K562 (cell line): ENCODE results near the gene CEP290.
"Not testable (repeated sequence)": the region's sequence is repeated elsewhere in the genome, so short reads cannot be mapped to it uniquely, and the experiment has no call there.

ENCODE experiments used
- BHLHE40 ChIP-seq: IDR thresholded peaks from 2 replicates; pipeline ENCODE4 v1.6.1; 2011; ENCODE audit warnings: low read length, improper control_type of control experiment
- CHAMP1 ChIP-seq: fragments of 450-650 bp; IDR thresholded peaks from 2 replicates; pipeline ENCODE4 v1.6.1; 2016; ENCODE audit warnings: mild to moderate bottlenecking
- CTCF ChIP-seq, 3 experiments: IDR thresholded peaks in 2 of 3; conservative IDR thresholded peaks in 1 of 3; 2 replicates each; pipeline ENCODE4 v1.5.1; 2011 to 2012; ENCODE audit warnings: low read length in 3 of 3, mild to moderate bottlenecking in 3 of 3, control low read depth in 2 of 3, improper control_type of control experiment in 1 of 3, inconsistent platforms in 1 of 3, low read depth in 1 of 3, mixed read lengths in 1 of 3, moderate library complexity in 1 of 3; ENCODE audit not compliant: insufficient read depth in 2 of 3
- DLX4 ChIP-seq: fragments of 250-450 bp; sonication (Bioruptor Pico); IDR thresholded peaks from 2 replicates; pipeline ENCODE4 v1.6.1; 2021; ENCODE audit warnings: mild to moderate bottlenecking
- EP300 ChIP-seq: IDR thresholded peaks from 2 replicates; pipeline ENCODE4 v1.6.1; 2012; ENCODE audit warnings: low read length, improper control_type of control experiment
- FIP1L1 ChIP-seq: fragments of 200-400 bp; formaldehyde crosslinking; IDR thresholded peaks from 2 replicates; pipeline ENCODE4 v1.6.1; 2018; ENCODE audit warnings: mild to moderate bottlenecking, low read depth, low read length; ENCODE audit not compliant: poor library complexity, severe bottlenecking
- GABPA ChIP-seq: fragments of 200-800 bp; sonication (Bioruptor generic); conservative IDR thresholded peaks from 2 replicates; pipeline ENCODE4 v1.6.1; 2016; ENCODE audit warnings: low read depth, missing genetic modification characterization, missing compliant biosample characterization
- MAX ChIP-seq: sonication (generic); formaldehyde crosslinking; IDR thresholded peaks from 2 replicates; pipeline ENCODE4 v1.9.0; 2022; ENCODE audit warnings: mild to moderate bottlenecking, missing genetic modification reagents
- POLR2G ChIP-seq: fragments of 200-400 bp; formaldehyde crosslinking; IDR thresholded peaks from 2 replicates; pipeline ENCODE4 v1.6.1; 2017; ENCODE audit warnings: low read depth, mild to moderate bottlenecking, antibody characterized with exemption, low read length, moderate library complexity
- YBX1 ChIP-seq: fragments of 450-650 bp; IDR thresholded peaks from 2 replicates; pipeline ENCODE4 v1.7.1; 2016; ENCODE audit warnings: mild to moderate bottlenecking
- ZBTB40 ChIP-seq, 2 experiments: fragments of 450-650 bp in 1 of 2; sonication (generic) in 1 of 2; formaldehyde crosslinking in 1 of 2; IDR thresholded peaks; 2 replicates each; pipeline versions ENCODE4 v1.7.1 to v1.9.0; 2016 to 2022; ENCODE audit warnings: inconsistent platforms in 1 of 2, mild to moderate bottlenecking in 1 of 2, missing genetic modification reagents in 1 of 2
- ZNF175 ChIP-seq: fragments of 200-800 bp; sonication (Bioruptor generic); IDR thresholded peaks from 2 replicates; pipeline ENCODE4 v1.6.1; 2016; ENCODE audit warnings: low read depth, mild to moderate bottlenecking, missing genetic modification characterization, missing compliant biosample characterization
- ZNF354B ChIP-seq: fragments of 250-450 bp; sonication (Bioruptor Pico); IDR thresholded peaks from 2 replicates; pipeline ENCODE4 v1.4.0; 2020
- ZNF740 ChIP-seq, 3 experiments: fragments of 200-800 bp in 1 of 3; sonication (Bioruptor generic) in 1 of 3; sonication (generic) in 1 of 3; formaldehyde crosslinking in 1 of 3; IDR thresholded peaks; 2 replicates each; pipeline versions ENCODE4 v1.6.1 to v1.8.0; 2016 to 2022; ENCODE audit warnings: mild to moderate bottlenecking in 2 of 3, missing compliant biosample characterization in 2 of 3, missing genetic modification characterization in 2 of 3, missing genetic modification reagents in 1 of 3

- TF ChIP-seq POLR2G; EP300; CTCF (IDR thresholded peaks at IDR 0.05 in 2 of 3, conservative IDR thresholded peaks at IDR 0.05 in 1 of 3; ENCODE audit: insufficient read depth in 2 of 3, low read depth in 1 of 3, low read length in 3 of 3); ZNF354B (CRISPR knock-in tag); GABPA; MAX (CRISPR knock-in tag); CHAMP1; ZNF175 (CRISPR knock-in tag); ZBTB40 (IDR thresholded peaks at IDR 0.05); ZBTB40 (CRISPR knock-in tag; IDR thresholded peaks at IDR 0.05); YBX1; DLX4 (CRISPR knock-in tag); FIP1L1; BHLHE40; ZNF740 (CRISPR knock-in tag; IDR thresholded peaks at IDR 0.05); ZNF740 (tag; IDR thresholded peaks at IDR 0.05): not testable (repeated sequence)
These were observed 110.7 kb downstream of the CEP290 start for GRCh38 chr12:88031161-88031560.
